Embryonic facial prominence (tissue), 1 donor: ENCODE results near the gene ULBP1.
"Not testable (repeated sequence)": the region's sequence is repeated elsewhere in the genome, so short reads cannot be mapped to it uniquely, and the experiment has no call there.

Experiments used
- DNase-seq: peaks from one replicate; pipeline ENCODE4 v3.0.0-alpha.2; 2016; ENCODE audit errors: extremely low spot score

The ULBP1 gene

GRCh38 chr6:149974825-149975224, 11.1 kb downstream of the ULBP1 start:
- no peak for DNase-seq

DNA sequence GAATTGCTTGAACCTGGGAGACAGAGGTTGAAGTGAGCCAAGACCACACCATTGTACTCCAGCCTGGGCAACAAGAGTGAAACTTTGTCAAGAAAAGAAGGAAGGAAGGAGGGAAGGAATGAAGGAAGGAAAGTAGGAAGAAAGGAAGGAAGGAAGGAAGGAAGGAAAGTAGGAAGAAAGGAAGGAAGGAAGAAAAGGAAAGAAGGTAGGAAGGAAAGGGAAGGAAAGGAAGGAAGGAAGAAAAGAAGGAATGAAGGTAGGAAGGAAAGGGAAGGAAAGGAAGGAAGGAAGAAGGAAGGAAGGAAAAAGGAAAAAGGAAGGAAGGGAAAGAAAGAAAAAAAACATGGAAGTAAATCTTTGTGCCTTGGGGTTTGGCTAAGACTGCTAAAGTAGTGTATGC, 11.7 kb downstream of the ULBP1 start:
- no peak for DNase-seq

GRCh38 chr6:149977221-149977620, 13.5 kb downstream of the ULBP1 start:
- DNase-seq, result no peak

DNA sequence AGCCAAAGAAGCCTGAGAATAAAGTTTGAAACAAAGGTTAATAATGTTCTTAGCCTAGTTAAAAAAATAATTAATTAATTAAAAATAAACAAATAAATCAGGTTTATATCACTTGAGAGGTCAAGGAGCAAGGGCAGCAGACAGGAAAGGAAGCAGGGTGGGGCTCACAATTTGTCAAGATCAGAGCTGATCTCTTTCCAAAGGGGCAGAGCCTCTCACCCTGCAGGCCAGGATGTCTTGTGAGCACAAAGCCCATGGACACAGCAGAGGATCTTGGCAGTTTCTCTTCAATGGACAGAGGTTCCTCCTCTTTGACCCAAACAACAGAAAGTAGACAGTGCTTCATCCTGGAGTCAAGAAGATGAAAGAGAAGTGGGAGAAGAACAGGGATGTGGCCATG, 14.9 kb downstream of the ULBP1 start:
- no peak for DNase-seq

- no peak for DNase-seq
Measured at GRCh38 chr6:149979293-149979692, 15.6 kb downstream of the ULBP1 start.

DNA sequence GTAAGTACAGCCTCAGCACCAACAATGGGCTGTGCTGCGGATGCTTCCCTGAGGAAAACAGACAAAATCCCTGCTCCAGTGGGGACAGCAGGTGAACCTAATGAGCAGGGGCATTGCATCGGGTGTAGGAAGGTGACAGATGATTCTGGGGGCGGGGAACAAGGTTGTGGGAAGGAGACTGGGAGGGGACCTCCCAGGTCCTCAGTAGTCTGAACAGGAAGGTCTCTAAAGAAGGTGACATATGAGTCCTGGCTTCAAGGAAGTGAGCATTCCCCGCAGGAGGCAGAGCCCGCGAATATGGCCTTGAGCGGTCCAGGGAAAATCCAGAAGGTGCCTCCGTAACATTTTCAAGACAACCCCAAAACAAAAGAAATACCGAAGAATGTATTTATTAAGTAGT, 19.4 kb downstream of the ULBP1 start:
- no peak for DNase-seq

DNA sequence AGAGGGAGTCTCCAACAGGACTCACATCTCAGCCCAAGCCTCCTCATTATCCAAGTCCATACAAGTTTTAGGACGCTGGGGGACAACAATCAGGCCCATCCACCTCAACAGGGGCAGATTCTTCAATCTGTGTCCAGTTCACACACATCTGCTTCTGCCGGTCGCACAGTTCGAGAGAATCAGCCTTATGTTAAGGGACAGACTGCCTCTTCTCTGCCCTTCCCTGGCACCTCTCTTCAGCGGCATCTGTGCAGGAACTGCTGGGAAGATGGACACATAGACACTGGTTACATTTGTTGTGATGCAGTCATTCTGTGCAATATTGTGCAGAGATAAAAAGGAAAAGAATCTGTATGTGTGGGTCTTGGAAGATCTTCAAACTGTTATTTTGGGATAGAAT, 21.0 kb downstream of the ULBP1 start:
- no peak for DNase-seq

DNA sequence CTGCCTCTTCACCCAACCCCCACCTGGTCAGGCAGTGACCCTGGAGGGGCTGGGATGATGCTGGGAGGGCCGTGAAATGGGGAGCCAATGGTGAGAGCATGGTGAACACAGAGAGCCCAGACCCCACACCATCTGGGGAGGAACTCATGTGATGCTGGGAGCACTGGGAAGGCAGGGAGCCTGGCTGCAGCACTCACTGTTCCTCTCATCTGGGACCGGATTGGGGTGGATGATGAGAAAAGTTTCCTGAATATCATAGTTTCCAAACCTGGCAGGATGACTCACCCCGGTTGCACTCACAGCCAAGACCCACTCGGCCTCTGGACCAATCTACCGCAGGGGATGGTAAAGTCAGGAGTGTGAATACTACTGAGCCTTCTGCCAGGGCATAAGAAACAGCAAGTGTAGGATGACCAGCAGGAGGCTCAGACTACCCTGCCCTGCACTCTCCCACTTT, 21.8 kb downstream of the ULBP1 start:
- no peak for DNase-seq

DNA sequence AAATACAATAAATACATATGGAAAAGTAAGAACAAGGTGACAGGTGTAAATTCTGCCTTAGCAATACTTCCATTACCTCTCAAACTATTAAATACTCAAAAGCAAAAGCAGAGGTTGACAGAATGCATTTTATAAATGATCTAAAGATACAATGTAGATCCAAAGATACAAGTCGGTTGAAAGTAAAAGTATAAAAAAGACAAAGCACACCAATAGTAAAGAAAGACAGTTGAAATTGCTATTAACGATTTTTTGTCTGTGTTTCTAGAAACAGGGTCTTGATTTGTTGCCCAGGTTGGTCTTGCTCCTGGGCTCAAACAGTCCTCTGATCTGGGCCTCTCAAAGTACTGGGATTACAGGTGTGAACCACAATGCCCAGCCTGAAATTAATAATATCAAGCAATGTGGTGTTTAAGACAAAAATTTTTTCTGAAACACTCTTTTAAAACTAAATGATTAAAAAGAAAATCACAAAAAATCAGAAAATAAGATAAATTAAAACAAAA, 23.9 kb downstream of the ULBP1 start:
- no peak for DNase-seq

DNA sequence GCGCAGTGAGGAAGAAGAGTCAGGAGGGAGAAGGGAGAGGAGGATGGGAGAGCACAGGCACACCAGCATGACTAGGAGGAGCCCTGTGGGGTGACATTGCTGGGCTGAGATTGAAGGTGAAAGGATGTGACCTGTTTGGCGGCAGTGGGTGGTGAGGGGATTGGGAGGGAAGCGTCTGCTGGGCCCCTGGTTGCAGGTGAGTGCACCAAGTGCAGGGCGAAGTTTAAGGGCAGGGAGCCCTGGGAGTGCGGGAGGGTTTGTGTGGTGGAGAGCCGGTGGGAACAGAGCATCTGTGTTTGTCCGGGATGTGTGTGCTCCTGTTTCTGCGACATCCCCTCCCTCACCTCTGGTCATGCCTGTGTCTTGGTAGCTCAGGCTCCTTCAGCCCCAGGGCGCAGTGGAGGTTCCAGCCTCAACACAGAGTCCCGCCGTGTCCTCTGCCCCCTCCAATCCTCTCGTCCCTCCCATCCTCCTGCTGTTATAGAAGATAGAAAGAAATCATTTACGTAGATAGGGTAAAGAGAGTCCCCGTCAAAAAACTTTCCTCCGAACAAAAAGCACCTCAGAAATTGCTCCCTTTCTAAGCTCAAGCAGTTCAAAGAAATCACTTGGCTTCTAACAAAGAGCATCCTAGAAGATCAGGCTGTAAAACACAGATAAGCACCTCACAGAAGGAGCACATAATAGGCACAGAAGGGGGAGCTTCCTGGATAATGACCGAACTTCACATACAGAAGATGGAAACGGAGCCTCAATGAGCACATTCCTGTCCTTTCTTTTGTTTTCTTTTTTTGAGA, 25.0 kb downstream of the ULBP1 start:
- DNase-seq, result no peak

GRCh38 chr6:149990212-149990660, 26.5 kb downstream of the ULBP1 start:
- no peak for DNase-seq

DNA sequence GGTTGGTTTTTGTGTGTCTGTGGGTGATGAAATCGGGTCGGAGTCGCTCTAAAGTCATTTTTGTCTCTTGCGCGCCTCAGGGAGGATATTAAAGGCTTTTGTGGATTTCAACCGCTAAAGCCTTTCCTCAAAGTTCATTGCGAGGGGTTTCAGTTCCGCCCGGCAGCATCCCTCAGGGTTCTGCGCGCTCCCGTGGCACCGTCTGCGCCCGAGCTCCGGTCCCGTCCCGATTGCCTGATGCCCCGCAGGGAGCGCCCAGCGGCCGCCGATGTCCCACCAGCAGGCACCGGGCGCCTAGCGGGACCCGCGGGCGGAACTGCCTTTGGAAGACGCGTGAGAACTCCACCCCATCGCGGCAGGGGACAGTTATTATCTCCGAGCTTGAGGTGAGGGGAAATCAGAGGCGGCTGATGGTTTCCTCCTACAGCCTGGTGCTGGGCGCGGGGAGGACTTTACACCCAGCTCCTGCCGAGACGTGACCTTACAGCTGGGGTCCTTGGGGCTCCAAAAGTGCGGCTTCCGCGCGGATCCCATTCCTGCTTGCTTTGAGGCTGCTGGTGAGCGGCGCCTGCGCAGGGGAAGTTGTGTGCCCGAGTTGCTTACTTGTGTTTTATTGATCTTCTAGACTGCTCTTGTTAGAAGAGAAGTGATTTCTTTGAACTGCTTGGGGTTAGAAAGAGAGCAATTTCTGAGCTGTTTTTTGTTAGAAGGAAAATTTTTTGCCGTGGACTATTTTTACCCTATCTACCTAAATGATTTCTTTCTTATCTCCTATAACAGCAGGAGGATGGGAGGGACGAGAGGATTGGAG, 27.1 kb downstream of the ULBP1 start:
- no peak for DNase-seq

DNA sequence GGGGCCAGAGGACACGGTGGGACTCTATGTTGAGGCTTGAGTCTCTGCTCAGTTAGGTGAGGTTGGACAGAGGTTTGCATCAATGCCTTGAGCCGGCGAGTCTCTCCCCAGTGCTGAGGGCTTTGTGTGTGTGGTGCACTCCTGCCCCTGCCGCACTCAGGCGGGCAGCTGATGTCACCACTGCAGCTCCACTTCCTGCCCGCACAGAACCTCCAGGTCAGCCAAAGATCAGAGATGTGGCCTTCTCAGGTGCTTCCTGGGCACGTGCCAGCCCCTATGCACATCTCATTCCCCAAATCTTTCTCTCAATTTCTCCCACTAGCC, 27.7 kb downstream of the ULBP1 start:
- not testable (repeated sequence) for DNase-seq

DNA sequence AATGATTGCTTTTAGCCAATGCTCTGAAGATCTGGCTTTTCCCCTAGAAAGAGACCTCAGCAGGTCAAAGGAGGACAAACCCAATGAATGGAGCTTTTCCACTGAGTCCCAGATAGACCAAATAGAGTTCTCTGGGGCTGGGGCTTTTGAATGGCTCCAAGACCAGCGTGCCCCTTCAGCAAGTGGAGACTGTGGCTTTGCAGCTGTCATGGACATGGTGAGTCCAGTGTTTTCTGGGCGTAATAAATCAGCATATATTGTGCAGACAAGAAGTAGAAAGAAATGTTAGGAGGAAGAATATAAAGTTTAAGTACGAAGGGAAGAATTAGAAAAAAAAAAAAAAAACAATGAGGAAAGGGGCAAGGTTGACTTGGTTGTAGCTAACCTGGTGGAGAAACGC, 28.1 kb downstream of the ULBP1 start:
- DNase-seq, result no peak

GRCh38 chr6:149995235-149995750, 31.6 kb downstream of the ULBP1 start:
- DNase-seq, result no peak

DNA sequence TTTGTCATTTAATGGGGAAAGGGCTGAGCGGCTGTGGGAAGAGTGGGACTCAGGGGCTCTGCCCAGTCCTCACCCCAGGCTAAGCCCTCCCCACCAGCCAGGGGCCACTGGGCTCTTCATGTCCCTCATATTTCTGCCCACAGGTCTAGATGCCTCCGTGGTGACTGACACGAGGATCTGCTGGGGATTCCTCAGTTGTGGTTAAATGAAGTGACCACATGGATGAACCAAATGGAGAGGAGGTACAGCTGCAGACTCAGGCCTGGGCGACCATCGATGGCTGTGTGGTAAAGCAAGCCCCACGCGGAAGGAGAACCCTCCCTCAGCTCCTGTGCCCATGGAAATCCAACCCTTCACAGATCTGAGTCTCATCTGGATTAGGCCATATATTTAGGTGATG, 32.2 kb downstream of the ULBP1 start:
- no peak for DNase-seq

DNA sequence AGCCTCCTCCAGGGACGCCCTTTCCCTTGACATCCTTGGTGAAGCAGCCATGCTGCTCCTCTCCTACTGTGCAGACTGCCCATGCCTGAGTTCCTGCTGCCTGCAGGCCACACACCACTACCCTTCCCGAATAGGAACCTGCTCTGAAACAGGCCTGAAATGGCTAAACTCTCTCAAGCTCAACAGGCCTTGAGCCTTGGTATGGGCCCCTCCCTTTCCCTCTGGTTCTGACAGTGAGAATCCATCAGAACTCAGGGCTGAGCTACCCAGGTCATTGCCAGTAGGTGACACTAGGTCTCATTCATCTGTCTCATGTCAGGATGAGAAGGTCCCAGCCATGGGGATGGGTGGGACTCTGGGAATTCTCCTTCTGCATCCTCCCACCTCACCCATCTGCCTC, 35.9 kb downstream of the ULBP1 start:
- DNase-seq, result no peak

DNA sequence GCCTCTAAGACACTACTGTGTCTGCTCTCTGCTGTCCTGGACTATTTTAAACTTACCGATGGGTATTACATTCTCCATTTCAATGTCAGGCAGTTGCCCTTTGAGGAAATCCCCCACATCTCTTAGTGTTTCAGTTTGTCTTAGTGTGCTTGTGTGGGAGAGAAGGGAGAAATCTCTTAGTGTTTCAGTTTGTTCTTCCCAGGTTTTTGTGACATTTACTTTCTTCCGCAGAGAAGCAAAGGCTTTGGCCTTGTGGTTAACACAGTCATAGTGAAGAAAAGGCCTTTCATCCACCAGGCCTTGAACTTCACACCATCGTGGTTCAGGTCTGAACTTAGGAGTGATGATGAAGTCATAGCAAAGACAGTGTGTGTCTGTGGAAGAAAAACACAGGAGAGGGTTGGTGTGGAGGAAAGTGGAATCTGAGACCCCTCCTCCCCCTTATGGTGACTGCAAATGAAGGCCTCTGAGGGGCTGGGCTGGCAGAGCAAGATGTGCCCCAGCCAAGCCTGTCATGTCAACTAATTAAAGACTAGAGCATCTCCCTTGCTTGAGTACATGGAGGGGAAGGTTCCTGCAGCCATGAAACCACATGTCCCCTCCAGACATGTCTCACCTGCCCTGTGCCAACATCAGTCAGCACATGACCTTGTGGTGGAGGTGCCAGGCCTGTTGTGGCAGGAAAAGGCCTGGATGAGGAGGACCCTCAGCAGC, 37.7 kb downstream of the ULBP1 start:
- DNase-seq, result no peak

DNA sequence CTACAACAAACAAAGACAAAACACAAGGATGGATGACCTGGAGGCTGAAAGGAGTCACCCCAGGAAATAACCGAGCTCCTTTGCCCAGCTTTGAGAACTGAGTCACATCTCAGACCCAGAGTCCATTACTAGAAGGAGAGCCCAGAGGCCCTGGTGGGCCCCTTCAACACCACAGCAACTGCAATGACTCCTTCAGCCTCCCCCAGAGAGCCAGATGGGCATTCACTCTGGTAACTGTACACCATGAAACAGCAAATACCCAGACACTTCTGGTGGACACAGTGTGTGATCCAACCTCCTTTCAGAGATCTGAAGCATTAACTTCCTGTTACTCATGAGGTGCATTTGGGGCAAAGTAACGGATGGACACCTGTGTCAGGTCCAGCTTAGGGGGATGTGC, 39.0 kb downstream of the ULBP1 start:
- no peak for DNase-seq

DNA sequence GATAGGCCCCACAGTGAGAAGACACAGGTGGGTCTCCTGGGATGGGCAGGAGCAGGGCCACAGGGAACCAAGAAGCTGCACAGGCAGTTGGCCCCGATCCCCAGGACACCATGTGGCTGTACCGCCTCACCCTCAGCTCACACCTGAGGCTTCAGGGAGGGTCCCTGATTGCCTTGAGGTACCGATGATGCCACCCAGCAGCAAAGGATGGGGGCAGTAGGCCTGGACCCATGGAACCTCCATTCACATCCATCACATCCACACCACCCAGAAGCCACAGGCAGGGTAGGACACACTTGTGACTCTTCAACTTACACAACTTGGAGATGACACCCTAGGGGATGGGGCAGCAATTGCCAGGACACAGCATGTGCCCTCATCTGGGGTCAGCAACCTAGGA, 39.9 kb downstream of the ULBP1 start:
- DNase-seq, result not testable (repeated sequence)

- DNase-seq, result no peak
Measured at GRCh38 chr6:150004101-150004782, 40.5 kb downstream of the ULBP1 start.
